GM12872 (cell line): ENCODE results near the gene PRPF40B.

Source experiments
- TF ChIP-seq, protein P1 (sequence below): IDR thresholded peaks from 3 replicates; pipeline ENCODE4 v1.5.1; 2011; ENCODE audit warnings: low read depth, mild to moderate bottlenecking, low read length, moderate library complexity; ENCODE audit not compliant: insufficient read depth

The PRPF40B gene

GRCh38 chr12:49673446-49674317, 50.3 kb downstream of the PRPF40B start:
- TF ChIP-seq, protein P1, sequence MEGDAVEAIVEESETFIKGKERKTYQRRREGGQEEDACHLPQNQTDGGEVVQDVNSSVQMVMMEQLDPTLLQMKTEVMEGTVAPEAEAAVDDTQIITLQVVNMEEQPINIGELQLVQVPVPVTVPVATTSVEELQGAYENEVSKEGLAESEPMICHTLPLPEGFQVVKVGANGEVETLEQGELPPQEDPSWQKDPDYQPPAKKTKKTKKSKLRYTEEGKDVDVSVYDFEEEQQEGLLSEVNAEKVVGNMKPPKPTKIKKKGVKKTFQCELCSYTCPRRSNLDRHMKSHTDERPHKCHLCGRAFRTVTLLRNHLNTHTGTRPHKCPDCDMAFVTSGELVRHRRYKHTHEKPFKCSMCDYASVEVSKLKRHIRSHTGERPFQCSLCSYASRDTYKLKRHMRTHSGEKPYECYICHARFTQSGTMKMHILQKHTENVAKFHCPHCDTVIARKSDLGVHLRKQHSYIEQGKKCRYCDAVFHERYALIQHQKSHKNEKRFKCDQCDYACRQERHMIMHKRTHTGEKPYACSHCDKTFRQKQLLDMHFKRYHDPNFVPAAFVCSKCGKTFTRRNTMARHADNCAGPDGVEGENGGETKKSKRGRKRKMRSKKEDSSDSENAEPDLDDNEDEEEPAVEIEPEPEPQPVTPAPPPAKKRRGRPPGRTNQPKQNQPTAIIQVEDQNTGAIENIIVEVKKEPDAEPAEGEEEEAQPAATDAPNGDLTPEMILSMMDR = no peak

GRCh38 chr12:49674318-49674981, 51.1 kb downstream of the PRPF40B start:
- TF ChIP-seq, protein P1 = no peak

GRCh38 chr12:49675137-49675536, 51.8 kb downstream of the PRPF40B start:
- TF ChIP-seq, protein P1 = no peak

DNA sequence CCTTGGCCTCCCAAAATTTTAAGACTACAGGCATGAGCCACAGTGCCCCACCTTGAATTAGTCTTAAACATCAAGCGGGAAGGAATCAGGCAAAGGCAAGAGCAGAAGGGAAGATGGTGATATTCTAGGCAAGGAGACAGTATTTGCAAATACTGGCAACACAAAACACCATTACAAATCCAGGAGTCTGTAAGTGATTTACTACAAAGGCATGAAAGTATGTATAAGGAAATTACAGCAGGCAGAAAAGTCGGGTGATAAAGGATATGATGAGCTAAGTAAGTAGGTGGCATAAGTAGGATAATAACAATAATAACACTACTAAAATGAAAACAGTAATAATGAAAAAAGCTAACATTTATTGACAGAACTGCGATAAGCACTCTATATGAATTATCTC, 55.4 kb downstream of the PRPF40B start:
- TF ChIP-seq, protein P1 = no peak

- TF ChIP-seq, protein P1 = no peak
Measured at GRCh38 chr12:49680075-49680474, 56.7 kb downstream of the PRPF40B start.

- TF ChIP-seq, protein P1 = no peak
Measured at GRCh38 chr12:49683599-49684309, 60.4 kb downstream of the PRPF40B start.

- TF ChIP-seq, protein P1 = no peak
Measured at GRCh38 chr12:49684310-49684854, 61.0 kb downstream of the PRPF40B start.
